Stimulated activated CD8-positive, alpha-beta memory T cell treated with anti-CD3 and anti-CD28 coated beads, Interleukin-15, amount 100 ng/mL, for 24 hours (primary cell): ENCODE results near the gene KCNJ12.
"Not testable (repeated sequence)": the region's sequence is repeated elsewhere in the genome, so short reads cannot be mapped to it uniquely, and the experiment has no call there.

ENCODE experiments used
- DNase-seq: peaks from one replicate; pipeline ENCODE4 v3.0.0-alpha.2; 2020; ENCODE audit warnings: low read depth

The KCNJ12 gene

GRCh38 chr17:21408224-21408623 is 32.1 kb downstream of the KCNJ12 start:
- DNase-seq = not testable (repeated sequence)

- not testable (repeated sequence) for DNase-seq
These were observed 32.7 kb downstream of the KCNJ12 start for GRCh38 chr17:21408766-21409300.

GRCh38 chr17:21409388-21409787 is 33.2 kb downstream of the KCNJ12 start:
- DNase-seq = not testable (repeated sequence)

- DNase-seq = not testable (repeated sequence)
These were observed 33.8 kb downstream of the KCNJ12 start for GRCh38 chr17:21409971-21410370.

- DNase-seq = not testable (repeated sequence)
These were observed 34.2 kb downstream of the KCNJ12 start for GRCh38 chr17:21410371-21410770.

GRCh38 chr17:21410906-21411678 is 34.9 kb downstream of the KCNJ12 start:
- not testable (repeated sequence) for DNase-seq

GRCh38 chr17:21411679-21412205 is 35.6 kb downstream of the KCNJ12 start:
- not testable (repeated sequence) for DNase-seq

- not testable (repeated sequence) for DNase-seq
These were observed 36.1 kb downstream of the KCNJ12 start for GRCh38 chr17:21412207-21412681.

GRCh38 chr17:21413570-21414279 is 37.6 kb downstream of the KCNJ12 start:
- not testable (repeated sequence) for DNase-seq

GRCh38 chr17:21414616-21415015 is 38.5 kb downstream of the KCNJ12 start:
- DNase-seq = not testable (repeated sequence)

- DNase-seq = not testable (repeated sequence)
These were observed 39.2 kb downstream of the KCNJ12 start for GRCh38 chr17:21415166-21415990.

- DNase-seq = not testable (repeated sequence)
These were observed 40.4 kb downstream of the KCNJ12 start for GRCh38 chr17:21416471-21416981.

- DNase-seq = not testable (repeated sequence)
These were observed 41.2 kb downstream of the KCNJ12 start for GRCh38 chr17:21417349-21417748.

- no peak for DNase-seq
These were observed 41.8 kb downstream of the KCNJ12 start for GRCh38 chr17:21417921-21418320.

GRCh38 chr17:21418446-21419298 is 42.5 kb downstream of the KCNJ12 start:
- DNase-seq = no peak

GRCh38 chr17:21419299-21420239 is 43.4 kb downstream of the KCNJ12 start:
- no peak for DNase-seq

- not testable (repeated sequence) for DNase-seq
These were observed 44.4 kb downstream of the KCNJ12 start for GRCh38 chr17:21420503-21421090.

- DNase-seq = not testable (repeated sequence)
These were observed 45.5 kb downstream of the KCNJ12 start for GRCh38 chr17:21421421-21422310.
